Measurements from ENCODE around the gene EIF4E3. TPM values are rescaled to one million over a fixed set of nuclear protein-coding genes. Genes with fewer than 3 reads are reported as not detected.

EIF4E3 gene
- total RNA-seq, 1 donor from 2014 or later, result 49.2 TPM

DNA sequence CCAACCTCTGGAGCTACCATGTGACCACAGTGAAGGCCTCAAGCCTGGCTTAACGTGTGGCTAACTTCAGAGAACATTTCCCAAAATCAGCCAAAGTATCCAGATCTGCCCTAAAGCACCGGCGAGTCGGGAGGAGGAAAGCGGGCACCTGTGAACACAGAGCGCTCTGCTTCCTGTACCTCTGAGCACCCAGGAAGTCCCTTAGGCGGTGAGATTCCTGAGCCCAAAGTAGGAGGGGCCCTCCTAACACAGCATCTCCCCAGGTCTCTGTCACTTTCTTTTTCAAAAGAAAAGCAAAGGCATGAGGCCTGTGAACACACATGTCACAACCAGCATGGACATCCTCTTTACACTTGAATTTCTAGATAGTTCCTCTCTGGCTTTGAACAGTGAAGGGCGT, 944 bp upstream of the EIF4E3 start:
- no peak for DNase-seq (ENCODE audit: missing footprints)
- intact Hi-C loops (cut with DNase I), result loop anchor here (5.0 to 10.0 kb wide), 2 partner anchors 139 to 1096 kb away; no protein-coding TSS in a partner anchor
- ATAC-seq, result no peak

- DNase-seq (ENCODE audit: missing footprints), result peak; percentile 82
- peak; percentile 57 for ATAC-seq
- intact Hi-C loops (cut with DNase I), result loop anchor here (5.0 to 10.0 kb wide), 2 partner anchors 140 to 1098 kb away; no protein-coding TSS in a partner anchor
Observed at GRCh38 chr3:71724584-71725270, 475 bp downstream of the EIF4E3 start.

GRCh38 chr3:71724171-71724453, 1.1 kb downstream of the EIF4E3 start:
- intact Hi-C loops (cut with DNase I), result loop anchor here (10.0 kb wide), 1 partner anchor 141 kb away; no protein-coding TSS in a partner anchor
- ATAC-seq (no peak), DNase-seq (ENCODE audit: missing footprints) (no peak)

GRCh38 chr3:71723452-71724170, 1.6 kb downstream of the EIF4E3 start:
- no peak for DNase-seq (ENCODE audit: missing footprints)
- intact Hi-C loops (cut with DNase I), result loop anchor here (10.0 kb wide), 1 partner anchor 141 kb away; no protein-coding TSS in a partner anchor
- no peak for ATAC-seq

DNA sequence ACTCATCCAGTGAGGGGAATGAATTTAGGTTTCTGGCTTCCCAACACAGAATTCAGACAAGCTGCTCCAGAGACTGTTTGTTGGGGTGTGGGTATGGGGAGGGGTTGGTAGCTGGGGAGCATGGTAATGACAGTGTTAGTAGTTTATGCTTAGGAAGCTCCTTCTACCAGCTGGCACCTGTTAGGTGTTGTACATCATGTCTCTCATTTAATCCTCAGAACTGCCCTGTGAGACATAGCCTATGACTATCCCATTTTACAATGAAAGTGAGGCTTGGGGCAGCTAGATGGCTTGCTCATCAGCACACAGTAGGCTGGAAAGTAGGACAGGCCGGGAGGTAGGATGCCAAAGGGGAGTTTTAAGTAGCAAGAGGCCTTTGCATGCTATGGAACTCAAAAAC, 2.5 kb downstream of the EIF4E3 start:
- no peak for DNase-seq (ENCODE audit: missing footprints)
- intact Hi-C loops (cut with DNase I), result loop anchor here (10.0 kb wide), 1 partner anchor 142 kb away; no protein-coding TSS in a partner anchor
- ATAC-seq, result no peak

GRCh38 chr3:71721651-71722157, 3.5 kb downstream of the EIF4E3 start:
- DNase-seq (ENCODE audit: missing footprints) (no peak), ATAC-seq (no peak)
- intact Hi-C loops (cut with DNase I), result loop anchor here (10.0 kb wide), 1 partner anchor 143 kb away; no protein-coding TSS in a partner anchor

DNA sequence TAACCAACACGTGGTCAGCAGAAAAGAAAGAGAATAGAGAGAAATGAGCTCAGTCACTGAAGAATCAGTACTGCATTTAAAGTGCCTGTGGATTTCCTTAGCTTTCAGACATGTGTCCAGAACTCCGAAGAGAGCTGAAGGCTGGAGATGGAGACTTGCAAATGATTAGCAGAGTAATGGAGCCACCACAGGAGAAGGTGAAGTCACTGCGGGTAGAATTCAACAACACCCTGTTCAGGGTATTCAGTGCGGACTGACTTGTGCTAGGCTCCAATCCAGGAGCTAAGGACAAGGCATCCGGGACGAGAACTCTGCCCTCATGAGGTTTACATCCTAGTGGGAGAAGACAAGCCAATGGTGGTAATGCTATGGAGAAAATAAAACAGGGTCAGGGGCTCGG, 4.2 kb downstream of the EIF4E3 start:
- intact Hi-C loops (cut with DNase I), result loop anchor here (10.0 kb wide), 1 partner anchor 144 kb away; no protein-coding TSS in a partner anchor
- no peak for DNase-seq (ENCODE audit: missing footprints)
- ATAC-seq, result no peak

DNA sequence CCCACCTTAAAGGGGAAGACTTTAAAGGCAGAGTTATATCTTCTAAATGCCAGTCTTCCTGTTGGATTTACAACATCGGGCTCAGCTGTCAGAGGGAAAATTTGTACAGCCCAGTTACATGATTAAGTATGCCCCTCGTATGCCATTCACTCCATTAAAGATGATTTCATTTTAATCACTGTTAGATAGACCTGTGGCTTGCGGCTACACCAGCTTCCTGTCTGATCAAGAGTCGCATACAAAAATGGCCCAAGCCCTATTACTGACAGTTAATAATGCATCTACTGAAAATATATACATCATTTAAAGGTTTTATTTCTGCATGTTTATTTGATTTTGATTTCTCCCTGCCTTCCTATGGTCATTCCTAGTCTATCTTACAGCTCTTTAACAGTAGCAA, 7.1 kb downstream of the EIF4E3 start:
- DNase-seq (ENCODE audit: missing footprints) (no peak), ATAC-seq (no peak)
- intact Hi-C loops (cut with DNase I), result no loop called here

DNA sequence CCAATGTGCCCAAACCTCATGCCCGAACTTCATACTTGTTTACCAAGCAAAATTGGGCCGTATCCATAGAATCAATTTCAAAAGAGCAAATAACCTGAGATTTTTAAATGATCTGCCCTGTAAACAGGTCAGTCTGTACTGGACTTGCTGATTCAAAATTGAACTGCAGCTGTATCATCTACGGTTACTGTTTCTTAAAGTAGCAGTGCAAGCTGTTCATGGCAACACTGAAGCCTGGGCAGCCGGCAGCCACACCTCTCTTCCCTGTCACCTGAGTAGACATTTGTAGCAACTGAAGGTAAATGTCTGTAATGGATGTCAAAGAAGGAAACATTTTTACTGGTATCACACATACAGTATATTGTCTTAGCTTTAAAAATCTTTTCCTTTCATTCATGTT, 10.6 kb downstream of the EIF4E3 start:
- intact Hi-C loops (cut with DNase I), result no loop called here
- ATAC-seq (no peak), DNase-seq (ENCODE audit: missing footprints) (no peak)

GRCh38 chr3:71713041-71713440, 12.2 kb downstream of the EIF4E3 start:
- intact Hi-C loops (cut with DNase I), result no loop called here
- ATAC-seq (no peak), DNase-seq (ENCODE audit: missing footprints) (no peak)

GRCh38 chr3:71710906-71711494, 14.2 kb downstream of the EIF4E3 start:
- ATAC-seq, result peak; percentile 55
- DNase-seq (ENCODE audit: missing footprints), result no peak
- intact Hi-C loops (cut with DNase I), result no loop called here

DNA sequence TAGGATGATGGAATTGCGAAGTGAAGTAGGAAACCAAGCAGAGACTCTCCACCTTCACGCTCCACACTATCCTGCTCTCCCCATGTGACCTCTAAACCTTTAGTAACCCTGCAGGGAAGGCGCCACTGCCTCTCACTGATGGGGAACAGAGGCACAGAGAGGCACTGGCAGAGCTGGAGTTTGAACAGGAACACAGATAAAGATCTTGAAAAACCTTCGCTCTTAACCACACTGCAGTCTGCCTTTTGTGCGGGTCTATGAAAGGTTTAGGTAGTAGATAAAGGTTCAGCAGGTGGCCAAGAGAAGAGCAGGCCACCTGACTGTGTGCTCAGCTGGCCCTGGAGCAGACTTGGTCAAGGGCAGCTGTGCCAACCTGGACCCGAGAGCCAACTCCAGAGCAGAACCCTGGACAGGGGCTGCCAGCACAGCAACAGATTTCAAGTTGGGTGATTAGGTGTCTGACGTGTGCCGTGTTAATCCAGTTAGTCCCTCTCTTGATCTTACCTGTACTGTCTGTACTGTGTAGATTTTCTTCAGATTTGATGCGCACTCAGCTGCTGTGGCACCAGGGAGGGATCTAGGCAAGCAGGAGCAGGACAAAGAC, 15.2 kb downstream of the EIF4E3 start:
- no peak for DNase-seq (ENCODE audit: missing footprints)
- ATAC-seq, result no peak
- intact Hi-C loops (cut with DNase I), result no loop called here

DNA sequence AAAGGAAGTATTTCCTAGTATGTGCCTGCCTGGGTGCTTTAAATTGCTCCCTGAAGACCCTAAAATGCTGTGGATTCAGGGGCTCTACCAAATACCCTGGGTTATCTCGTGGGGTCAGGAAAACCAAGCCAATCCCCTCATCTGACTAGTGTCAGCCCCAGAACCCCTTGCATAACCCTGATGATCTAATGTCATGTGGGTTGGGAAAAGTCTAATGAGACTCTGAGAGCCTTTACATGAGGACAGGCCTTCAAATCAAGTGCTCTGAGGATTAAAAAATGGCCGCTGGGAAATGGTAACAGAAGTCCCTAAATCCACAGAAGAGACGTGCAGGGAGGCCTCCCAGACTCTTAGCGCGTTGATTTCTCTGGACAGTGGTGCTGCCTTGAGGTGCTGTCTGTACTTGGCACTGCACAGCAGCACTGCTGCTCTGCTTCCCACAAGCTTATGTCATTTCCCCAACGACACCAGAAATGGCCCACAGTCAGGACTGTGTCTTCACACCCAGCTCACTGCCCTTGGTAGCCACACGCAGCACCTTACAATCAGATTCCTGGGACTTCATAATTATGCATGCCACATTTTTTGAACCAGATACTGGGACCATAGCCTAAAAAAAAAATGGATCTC, 16.6 kb downstream of the EIF4E3 start:
- intact Hi-C loops (cut with DNase I), result no loop called here
- DNase-seq (ENCODE audit: missing footprints), result no peak
- ATAC-seq, result peak; percentile 85

GRCh38 chr3:71707595-71707994, 17.6 kb downstream of the EIF4E3 start:
- no peak for DNase-seq (ENCODE audit: missing footprints)
- intact Hi-C loops (cut with DNase I), result no loop called here
- no peak for ATAC-seq

- DNase-seq (ENCODE audit: missing footprints) (no peak), ATAC-seq (no peak)
- intact Hi-C loops (cut with DNase I), result no loop called here
Observed at GRCh38 chr3:71705681-71706080, 19.5 kb downstream of the EIF4E3 start.

DNA sequence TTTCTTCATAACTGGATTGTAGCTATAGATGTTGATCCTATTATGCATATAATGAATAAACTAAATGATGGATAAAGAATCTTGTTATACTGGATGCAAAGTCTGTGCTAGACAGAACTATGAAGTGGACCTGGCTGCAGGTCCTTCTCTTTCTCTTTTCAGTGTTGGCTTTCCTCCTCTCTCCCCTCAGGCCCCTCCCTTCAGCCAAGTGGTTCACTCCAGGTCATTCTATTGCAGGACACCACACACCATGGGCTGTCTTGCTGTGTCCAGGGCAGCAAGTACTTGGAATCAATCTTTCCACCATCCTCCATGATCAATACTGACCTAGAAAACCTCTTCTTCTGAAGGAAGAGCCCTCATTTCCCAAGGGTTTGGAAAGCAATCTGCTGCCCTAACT, 20.3 kb downstream of the EIF4E3 start:
- intact Hi-C loops (cut with DNase I), result no loop called here
- ATAC-seq (peak; percentile 73), DNase-seq (ENCODE audit: missing footprints) (no peak)

- intact Hi-C loops (cut with DNase I), result no loop called here
- ATAC-seq, result no peak
- no peak for DNase-seq (ENCODE audit: missing footprints)
Observed at GRCh38 chr3:71703797-71704196, 21.4 kb downstream of the EIF4E3 start.

GRCh38 chr3:71702131-71703024, 22.8 kb downstream of the EIF4E3 start:
- no peak for ATAC-seq
- intact Hi-C loops (cut with DNase I), result no loop called here
- DNase-seq (ENCODE audit: missing footprints), result no peak
